ENCODE data around the gene SYCP2.
"Not testable (repeated sequence)": the region's sequence is repeated elsewhere in the genome, so short reads cannot be mapped to it uniquely, and the experiment has no call there.

The SYCP2 gene

DNA sequence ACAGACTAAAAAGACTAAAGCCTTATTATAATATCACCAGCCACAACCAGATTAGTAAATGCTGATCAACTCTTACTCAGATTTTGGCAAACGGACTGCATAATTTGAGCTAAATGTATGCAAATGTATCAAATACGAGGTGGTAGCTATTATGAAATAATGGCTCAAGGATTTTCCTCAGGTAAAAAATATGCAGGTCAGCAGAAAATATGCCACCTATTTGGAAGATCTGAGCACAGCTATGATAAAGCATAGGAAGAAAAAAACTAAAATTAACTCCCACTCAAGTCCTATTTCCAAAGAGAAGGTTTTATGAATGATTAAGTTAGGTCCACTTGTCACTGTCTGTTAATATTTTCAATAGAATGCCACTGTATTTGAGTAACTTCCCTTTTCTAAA is 22.4 kb downstream of the SYCP2 start:
- DNase-seq (ENCODE audit: low read depth in 2 of 2) = no peak

- DNase-seq (ENCODE audit: low read depth in 2 of 2) = no peak
Observed at GRCh38 chr20:59908855-59909254, 24.6 kb downstream of the SYCP2 start.

GRCh38 chr20:59903621-59904020 is 29.8 kb downstream of the SYCP2 start:
- no peak for DNase-seq (ENCODE audit: low read depth in 2 of 2)

DNA sequence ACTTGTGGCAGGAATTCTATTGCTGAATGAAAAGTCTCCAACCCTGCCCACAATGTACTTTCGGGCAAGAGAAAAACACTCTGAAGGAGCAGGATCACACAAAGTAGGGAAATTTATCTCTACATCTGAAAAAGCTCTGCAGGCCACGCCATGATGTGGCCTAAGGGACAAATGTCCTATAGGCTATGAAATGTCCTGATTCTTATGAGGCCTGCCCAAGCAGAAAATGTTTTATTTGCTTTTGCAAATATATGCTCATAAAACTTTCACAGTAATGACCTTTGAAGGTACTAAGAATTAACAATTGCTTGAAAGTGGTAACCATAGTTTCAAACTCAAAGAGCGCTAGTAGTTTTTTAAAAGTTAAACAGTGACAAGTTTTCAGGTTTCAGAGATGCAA is 31.0 kb downstream of the SYCP2 start:
- DNase-seq (ENCODE audit: low read depth in 2 of 2) = no peak

DNA sequence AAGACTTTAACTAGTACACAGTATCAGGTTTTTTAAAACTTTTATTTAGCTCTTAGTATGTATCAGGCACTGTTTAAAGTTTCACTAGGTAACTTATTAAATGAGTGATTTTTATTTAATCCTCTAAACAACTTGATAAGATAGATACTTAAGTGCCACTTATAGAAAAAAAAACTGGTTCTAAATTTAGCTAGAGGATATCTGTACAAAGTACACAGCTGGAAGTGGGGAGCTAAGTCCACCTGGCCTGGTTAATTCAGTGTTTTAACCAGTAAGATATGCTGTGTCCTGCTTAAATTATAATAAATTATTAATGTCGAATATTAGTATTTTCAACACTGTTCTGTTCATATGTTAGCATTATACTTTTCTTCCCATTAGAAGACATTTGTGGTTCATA is 37.5 kb downstream of the SYCP2 start:
- DNase-seq (ENCODE audit: low read depth in 2 of 2) = no peak

DNA sequence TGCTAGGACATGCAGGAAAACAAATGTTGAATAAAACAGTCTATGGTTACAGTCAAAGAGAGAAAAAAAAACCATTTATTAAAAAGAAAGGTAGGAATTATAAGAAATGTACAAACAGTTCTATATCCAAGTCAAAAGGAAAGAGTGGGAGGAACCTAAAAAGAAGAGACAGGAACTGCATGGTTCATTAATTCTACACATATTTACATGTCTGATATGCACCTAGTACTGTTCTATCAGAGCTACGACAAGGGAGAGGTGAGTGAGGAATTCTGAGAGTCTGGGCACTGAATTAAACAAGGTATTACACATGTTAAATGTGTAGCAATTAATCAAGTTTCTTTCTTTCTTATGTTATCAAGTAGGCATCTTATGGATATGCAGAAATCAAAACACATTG is 41.9 kb downstream of the SYCP2 start:
- DNase-seq (ENCODE audit: low read depth in 2 of 2) = no peak

- DNase-seq (ENCODE audit: low read depth in 2 of 2) = not testable (repeated sequence)
Observed at GRCh38 chr20:59890035-59890434, 43.4 kb downstream of the SYCP2 start.

- no peak for DNase-seq (ENCODE audit: low read depth in 2 of 2)
Observed at GRCh38 chr20:59888050-59888449, 45.4 kb downstream of the SYCP2 start.

DNA sequence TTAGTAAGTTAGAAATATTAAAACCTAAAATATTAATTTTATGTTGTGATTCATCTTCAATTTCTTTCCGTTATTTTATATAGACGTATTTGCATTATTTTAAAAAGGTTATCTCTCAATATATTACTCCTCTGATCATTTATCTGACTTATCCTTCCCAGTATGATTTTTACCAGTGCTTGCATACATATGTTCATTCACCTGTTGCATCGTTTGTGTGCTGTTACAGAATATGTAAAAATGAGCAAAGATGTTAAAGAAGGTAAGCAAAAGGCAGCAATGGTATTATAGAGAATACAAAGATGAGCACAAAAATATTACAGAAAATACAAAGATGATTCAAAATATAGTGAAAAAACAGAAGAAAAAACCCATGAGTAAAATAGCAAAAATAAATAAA is 48.9 kb downstream of the SYCP2 start:
- no peak for DNase-seq (ENCODE audit: low read depth in 2 of 2)

DNA sequence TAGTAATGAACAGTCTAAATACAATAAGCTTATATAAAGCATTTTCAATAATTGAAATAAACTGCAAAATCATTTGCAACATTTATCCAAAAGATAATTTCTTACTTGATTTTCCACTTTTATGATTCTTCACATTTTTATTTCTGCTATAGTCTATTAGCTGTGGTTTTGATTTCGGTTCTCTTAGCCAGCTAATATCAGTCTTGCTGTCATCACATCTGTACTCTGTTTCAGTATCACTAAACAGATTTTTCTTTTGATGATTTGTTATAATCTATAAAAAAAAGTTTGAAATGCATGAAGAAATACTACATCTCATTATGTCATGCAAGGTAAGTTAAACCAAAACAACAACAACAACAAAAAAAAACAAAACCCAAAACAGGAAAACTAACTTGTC is 53.2 kb downstream of the SYCP2 start:
- no peak for DNase-seq (ENCODE audit: low read depth in 2 of 2)

GRCh38 chr20:59873409-59873808 is 60.0 kb downstream of the SYCP2 start:
- DNase-seq (ENCODE audit: low read depth in 2 of 2) = no peak

DNA sequence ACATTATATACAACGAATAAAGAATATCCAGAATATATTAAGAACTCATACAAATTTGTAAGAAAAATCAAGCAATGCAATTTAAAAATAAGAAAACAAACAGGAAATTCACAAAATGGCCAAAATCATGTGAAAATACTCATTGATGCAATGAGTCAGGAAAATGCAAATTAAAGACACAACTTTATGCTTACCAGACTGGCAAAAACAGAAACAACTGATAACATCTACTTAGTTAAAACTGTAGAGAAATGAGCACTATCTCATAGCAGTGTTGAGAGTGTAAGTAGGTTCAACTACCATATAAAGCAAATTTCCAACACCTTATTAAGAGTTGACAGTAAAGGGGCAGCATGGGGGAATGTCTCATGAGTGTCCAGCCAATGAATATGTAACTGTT is 62.3 kb downstream of the SYCP2 start:
- no peak for DNase-seq (ENCODE audit: low read depth in 2 of 2)

- DNase-seq (ENCODE audit: low read depth in 2 of 2) = no peak
Observed at GRCh38 chr20:59866338-59866737, 67.1 kb downstream of the SYCP2 start.

DNA sequence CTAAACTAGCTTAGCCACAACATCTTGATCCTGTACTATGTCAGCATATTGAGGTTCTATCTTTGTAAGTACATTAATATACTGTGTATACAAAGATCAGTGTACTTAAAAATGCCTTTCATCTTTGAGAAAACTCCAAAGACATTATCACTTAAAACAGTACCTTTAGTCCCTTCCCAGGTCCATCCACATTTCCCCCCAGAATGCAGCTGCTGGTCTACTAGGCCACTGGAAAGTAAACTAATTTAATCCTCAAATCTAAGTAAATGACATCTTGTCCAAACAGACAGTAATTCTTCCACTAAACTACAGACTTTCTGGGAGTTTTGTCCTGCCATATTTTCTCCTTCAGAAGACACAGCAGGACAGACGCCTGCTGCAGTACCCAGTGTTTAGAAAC is 68.7 kb downstream of the SYCP2 start:
- no peak for DNase-seq (ENCODE audit: low read depth in 2 of 2)

GRCh38 chr20:59863058-59863457 is 70.4 kb downstream of the SYCP2 start:
- DNase-seq (ENCODE audit: low read depth in 2 of 2) = no peak

- DNase-seq (ENCODE audit: low read depth in 2 of 2) = no peak
Observed at GRCh38 chr20:59861401-59861800, 72.0 kb downstream of the SYCP2 start.

- no peak for DNase-seq (ENCODE audit: low read depth in 2 of 2)
Observed at GRCh38 chr20:59858425-59858824, 75.0 kb downstream of the SYCP2 start.

DNA sequence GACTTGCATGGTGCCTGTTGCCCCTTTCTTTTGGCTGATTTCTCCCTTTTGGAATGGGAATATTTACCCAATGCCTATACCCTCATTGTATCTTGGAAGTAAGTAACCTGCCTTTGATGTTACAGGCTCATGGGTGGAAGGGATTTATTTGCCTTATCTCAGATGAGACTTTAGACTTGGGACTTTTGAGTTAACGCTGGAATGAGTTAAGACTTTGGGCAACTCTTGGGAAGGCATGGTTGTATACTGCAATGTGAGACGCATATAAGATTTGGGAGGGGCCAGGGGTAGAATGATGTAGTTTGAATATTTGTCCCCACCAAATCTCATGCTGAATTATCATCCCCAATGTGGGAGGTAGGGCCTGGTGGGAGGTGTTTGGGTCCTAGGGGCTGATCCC is 75.5 kb downstream of the SYCP2 start:
- no peak for DNase-seq (ENCODE audit: low read depth in 2 of 2)

DNA sequence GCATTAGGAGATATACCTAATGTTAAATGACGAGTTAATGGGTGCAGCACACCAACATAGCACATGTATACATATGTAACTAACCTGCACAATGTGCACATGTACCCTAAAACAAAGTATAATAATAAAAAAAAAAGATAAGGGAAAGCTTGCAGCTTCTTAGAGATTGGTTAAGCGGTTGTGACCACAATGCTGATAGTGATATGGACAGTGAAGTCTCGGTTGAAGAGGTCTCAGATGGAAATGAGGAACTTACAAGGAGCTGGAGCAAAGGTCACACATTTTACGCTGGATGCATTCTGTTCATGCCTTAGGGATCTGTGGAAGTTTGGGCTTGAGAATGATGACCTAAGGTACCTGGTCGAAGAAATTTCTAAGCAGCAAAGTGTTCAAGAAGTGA is 76.5 kb downstream of the SYCP2 start:
- not testable (repeated sequence) for DNase-seq (ENCODE audit: low read depth in 2 of 2)

DNA sequence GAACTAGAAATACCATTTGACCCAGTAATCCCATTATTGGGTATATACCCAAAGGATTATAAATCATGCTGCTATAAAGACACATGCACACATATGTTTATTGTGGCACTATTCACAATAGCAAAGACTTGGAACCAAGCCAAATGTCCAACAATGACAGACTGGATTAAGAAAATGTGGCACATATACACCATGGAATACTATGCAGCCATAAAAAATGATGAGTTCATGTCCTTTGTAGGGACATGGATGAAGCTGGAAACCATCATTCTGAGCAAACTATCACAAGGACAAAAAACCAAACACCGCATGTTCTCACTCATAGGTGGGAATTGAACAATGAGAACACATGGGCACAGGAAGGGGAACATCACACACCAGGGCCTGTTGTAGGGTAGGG is 76.9 kb downstream of the SYCP2 start:
- not testable (repeated sequence) for DNase-seq (ENCODE audit: low read depth in 2 of 2)

GRCh38 chr20:59850018-59850641 is 83.3 kb downstream of the SYCP2 start:
- DNase-seq (ENCODE audit: low read depth in 2 of 2) = no peak

- DNase-seq (ENCODE audit: low read depth in 2 of 2) = no peak
Observed at GRCh38 chr20:59848182-59848581, 85.3 kb downstream of the SYCP2 start.

GRCh38 chr20:59845472-59845871 is 88.0 kb downstream of the SYCP2 start:
- no peak for DNase-seq (ENCODE audit: low read depth in 2 of 2)

GRCh38 chr20:59839400-59839799 is 94.0 kb downstream of the SYCP2 start:
- DNase-seq (ENCODE audit: low read depth in 2 of 2) = no peak

Measured in stimulated activated CD8-positive, alpha-beta memory T cell treated with anti-CD3 and anti-CD28 coated beads, Interleukin-7, amount 100 ng/mL, for 4 hours (primary cell).